NCI-H187 (cell line): ENCODE results near the gene LAMC3.

ENCODE experiments used
- DNase-seq, 2 experiments: peaks; one replicate each; lab custom pipeline; 2025; lab: John Stamatoyannopoulos, UW

The LAMC3 gene

GRCh38 chr9:131045300-131046092, 36.5 kb downstream of the LAMC3 start:
- no peak for DNase-seq

GRCh38 chr9:131046093-131046380, 37.1 kb downstream of the LAMC3 start:
- DNase-seq = no peak

GRCh38 chr9:131046581-131047202, 37.7 kb downstream of the LAMC3 start:
- no peak for DNase-seq

GRCh38 chr9:131048332-131048731, 39.4 kb downstream of the LAMC3 start:
- DNase-seq = no peak

- DNase-seq = no peak
These were observed 39.8 kb downstream of the LAMC3 start for GRCh38 chr9:131048820-131049219.

GRCh38 chr9:131049829-131050715, 41.1 kb downstream of the LAMC3 start:
- no peak for DNase-seq

- no peak for DNase-seq
These were observed 41.9 kb downstream of the LAMC3 start for GRCh38 chr9:131050831-131051230.

GRCh38 chr9:131051592-131052517, 42.9 kb downstream of the LAMC3 start:
- DNase-seq = no peak

GRCh38 chr9:131053896-131054295, 44.9 kb downstream of the LAMC3 start:
- no peak for DNase-seq

- no peak for DNase-seq
These were observed 48.0 kb downstream of the LAMC3 start for GRCh38 chr9:131056781-131057506.

- DNase-seq = no peak
These were observed 52.1 kb downstream of the LAMC3 start for GRCh38 chr9:131060900-131061630.

GRCh38 chr9:131062969-131063368, 54.0 kb downstream of the LAMC3 start:
- no peak for DNase-seq

- no peak for DNase-seq
These were observed 56.6 kb downstream of the LAMC3 start for GRCh38 chr9:131065599-131065998.

GRCh38 chr9:131067625-131068024, 58.7 kb downstream of the LAMC3 start:
- no peak for DNase-seq

GRCh38 chr9:131068076-131068816, 59.3 kb downstream of the LAMC3 start:
- no peak for DNase-seq

GRCh38 chr9:131069699-131070098, 60.7 kb downstream of the LAMC3 start:
- no peak for DNase-seq

GRCh38 chr9:131072107-131072870, 63.3 kb downstream of the LAMC3 start:
- DNase-seq = no peak

GRCh38 chr9:131072871-131073237, 63.9 kb downstream of the LAMC3 start:
- no peak for DNase-seq
